Activated CD8-positive, alpha-beta memory T cell treated with anti-CD3 and anti-CD28 coated beads, Interleukin-2, amount 50 U/mL, for 4 hours (primary cell): ENCODE results near the gene GOLGA2.
"Not testable (repeated sequence)": the region's sequence is repeated elsewhere in the genome, so short reads cannot be mapped to it uniquely, and the experiment has no call there.

Experiments used
- DNase-seq: peaks from one replicate; pipeline ENCODE4 v3.0.0-alpha.2; 2020

Gene GOLGA2

GRCh38 chr9:128233817-128234406, 41.9 kb downstream of the GOLGA2 start:
- no peak for DNase-seq

GRCh38 chr9:128232528-128233428, 43.0 kb downstream of the GOLGA2 start:
- no peak for DNase-seq

- DNase-seq = no peak
Observed at GRCh38 chr9:128231638-128232527, 43.9 kb downstream of the GOLGA2 start.

- DNase-seq = not testable (repeated sequence)
Observed at GRCh38 chr9:128230897-128231296, 44.9 kb downstream of the GOLGA2 start.

- DNase-seq = no peak
Observed at GRCh38 chr9:128226412-128226801, 49.4 kb downstream of the GOLGA2 start.

GRCh38 chr9:128225770-128226411, 49.9 kb downstream of the GOLGA2 start:
- no peak for DNase-seq

- no peak for DNase-seq
Observed at GRCh38 chr9:128224877-128225276, 50.9 kb downstream of the GOLGA2 start.

GRCh38 chr9:128222880-128223670, 52.7 kb downstream of the GOLGA2 start:
- no peak for DNase-seq

GRCh38 chr9:128222026-128222425, 53.8 kb downstream of the GOLGA2 start:
- no peak for DNase-seq

- DNase-seq = no peak
Observed at GRCh38 chr9:128219831-128220230, 56.0 kb downstream of the GOLGA2 start.

- DNase-seq = peak; percentile 85
Observed at GRCh38 chr9:128218518-128219389, 57.1 kb downstream of the GOLGA2 start.

GRCh38 chr9:128218172-128218517, 57.7 kb downstream of the GOLGA2 start:
- no peak for DNase-seq

- DNase-seq = no peak
Observed at GRCh38 chr9:128216781-128217553, 58.8 kb downstream of the GOLGA2 start.

- DNase-seq = no peak
Observed at GRCh38 chr9:128215491-128216409, 60.1 kb downstream of the GOLGA2 start.

GRCh38 chr9:128214571-128215490, 61.0 kb downstream of the GOLGA2 start:
- DNase-seq = no peak

GRCh38 chr9:128213746-128214497, 61.9 kb downstream of the GOLGA2 start:
- no peak for DNase-seq

GRCh38 chr9:128211981-128212281, 63.9 kb downstream of the GOLGA2 start:
- DNase-seq = no peak
